PFSK-1 (cell line): ENCODE measurements around the gene KIF1B.

Experiments used
- FOXP2 ChIP-seq: optimal IDR thresholded peaks from 2 replicates; pipeline ENCODE3; 2011; ENCODE audit warnings: borderline replicate concordance, control low read depth, inconsistent platforms; ENCODE audit not compliant: insufficient read depth; ENCODE audit errors: extremely low read length, extremely low read depth
- POLR2AphosphoS5 ChIP-seq: IDR thresholded peaks from 2 replicates; pipeline ENCODE4 v1.6.1; 2012; ENCODE audit warnings: low read depth, mild to moderate bottlenecking, control low read depth, low read length, moderate library complexity
- SIN3A ChIP-seq: IDR thresholded peaks from 2 replicates; pipeline ENCODE4 v1.6.1; 2012; ENCODE audit warnings: mild to moderate bottlenecking, low read length, moderate library complexity, borderline replicate concordance; ENCODE audit not compliant: insufficient read depth
- TAF1 ChIP-seq: IDR thresholded peaks from 2 replicates; pipeline ENCODE4 v1.6.1; 2012; ENCODE audit warnings: low read length, control low read depth, borderline replicate concordance; ENCODE audit not compliant: insufficient read depth
- TF ChIP-seq, protein P1 (sequence below), 2 experiments: IDR thresholded peaks; 2 replicates each; pipeline versions ENCODE4 v1.6.1 to v1.8.0; 2011 to 2012; ENCODE audit warnings: low read depth in 2 of 2, low read length in 2 of 2, control low read depth in 1 of 2, inconsistent platforms in 1 of 2, mild to moderate bottlenecking in 1 of 2, moderate library complexity in 1 of 2; ENCODE audit not compliant: insufficient read depth in 1 of 2

KIF1B gene

GRCh38 chr1:10250663-10251062 is 40.3 kb downstream of the KIF1B start:
- TF ChIP-seq, protein P1, sequence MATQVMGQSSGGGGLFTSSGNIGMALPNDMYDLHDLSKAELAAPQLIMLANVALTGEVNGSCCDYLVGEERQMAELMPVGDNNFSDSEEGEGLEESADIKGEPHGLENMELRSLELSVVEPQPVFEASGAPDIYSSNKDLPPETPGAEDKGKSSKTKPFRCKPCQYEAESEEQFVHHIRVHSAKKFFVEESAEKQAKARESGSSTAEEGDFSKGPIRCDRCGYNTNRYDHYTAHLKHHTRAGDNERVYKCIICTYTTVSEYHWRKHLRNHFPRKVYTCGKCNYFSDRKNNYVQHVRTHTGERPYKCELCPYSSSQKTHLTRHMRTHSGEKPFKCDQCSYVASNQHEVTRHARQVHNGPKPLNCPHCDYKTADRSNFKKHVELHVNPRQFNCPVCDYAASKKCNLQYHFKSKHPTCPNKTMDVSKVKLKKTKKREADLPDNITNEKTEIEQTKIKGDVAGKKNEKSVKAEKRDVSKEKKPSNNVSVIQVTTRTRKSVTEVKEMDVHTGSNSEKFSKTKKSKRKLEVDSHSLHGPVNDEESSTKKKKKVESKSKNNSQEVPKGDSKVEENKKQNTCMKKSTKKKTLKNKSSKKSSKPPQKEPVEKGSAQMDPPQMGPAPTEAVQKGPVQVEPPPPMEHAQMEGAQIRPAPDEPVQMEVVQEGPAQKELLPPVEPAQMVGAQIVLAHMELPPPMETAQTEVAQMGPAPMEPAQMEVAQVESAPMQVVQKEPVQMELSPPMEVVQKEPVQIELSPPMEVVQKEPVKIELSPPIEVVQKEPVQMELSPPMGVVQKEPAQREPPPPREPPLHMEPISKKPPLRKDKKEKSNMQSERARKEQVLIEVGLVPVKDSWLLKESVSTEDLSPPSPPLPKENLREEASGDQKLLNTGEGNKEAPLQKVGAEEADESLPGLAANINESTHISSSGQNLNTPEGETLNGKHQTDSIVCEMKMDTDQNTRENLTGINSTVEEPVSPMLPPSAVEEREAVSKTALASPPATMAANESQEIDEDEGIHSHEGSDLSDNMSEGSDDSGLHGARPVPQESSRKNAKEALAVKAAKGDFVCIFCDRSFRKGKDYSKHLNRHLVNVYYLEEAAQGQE (IDR thresholded peaks at IDR 0.05; ENCODE audit: insufficient read depth in 1 of 2, low read depth in 2 of 2, low read length in 2 of 2), result no peak
- TF ChIP-seq TAF1, result no peak

GRCh38 chr1:10252508-10252907 is 42.1 kb downstream of the KIF1B start:
- TF ChIP-seq, protein P1 (IDR thresholded peaks at IDR 0.05; ENCODE audit: insufficient read depth in 1 of 2, low read depth in 2 of 2, low read length in 2 of 2), result no peak
- no peak for TF ChIP-seq TAF1
- no peak for TF ChIP-seq SIN3A
- no peak for TF ChIP-seq FOXP2
- no peak for TF ChIP-seq POLR2AphosphoS5

DNA sequence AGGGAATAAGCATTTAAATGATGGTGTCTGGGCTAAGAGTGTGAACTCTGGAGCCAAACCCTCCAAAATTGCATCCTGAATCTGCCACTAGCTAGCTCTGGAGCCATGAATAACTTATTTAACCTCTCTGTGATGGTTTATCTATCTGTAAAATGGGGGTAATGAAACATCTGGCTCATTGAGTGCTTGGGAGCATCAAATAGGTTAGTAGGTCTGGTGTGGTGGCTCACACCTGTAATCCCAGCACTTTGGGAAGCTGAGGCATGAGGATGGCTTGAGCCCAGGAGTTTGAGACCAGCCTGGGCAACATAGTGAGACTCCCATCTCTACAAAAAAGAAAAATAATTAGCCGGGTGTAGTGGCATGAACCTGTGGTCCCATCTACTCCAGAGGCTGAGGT is 42.8 kb downstream of the KIF1B start:
- no peak for TF ChIP-seq FOXP2
- TF ChIP-seq SIN3A, result no peak
- TF ChIP-seq, protein P1 (IDR thresholded peaks at IDR 0.05; ENCODE audit: insufficient read depth in 1 of 2, low read depth in 2 of 2, low read length in 2 of 2), result no peak
- no peak for TF ChIP-seq POLR2AphosphoS5
- no peak for TF ChIP-seq TAF1

- no peak for TF ChIP-seq SIN3A
- no peak for TF ChIP-seq TAF1
- TF ChIP-seq, protein P1 (IDR thresholded peaks at IDR 0.05; ENCODE audit: insufficient read depth in 1 of 2, low read depth in 2 of 2, low read length in 2 of 2), result no peak
- TF ChIP-seq POLR2AphosphoS5, result no peak
- TF ChIP-seq FOXP2, result no peak
These were observed 43.4 kb downstream of the KIF1B start for GRCh38 chr1:10253755-10254154.

DNA sequence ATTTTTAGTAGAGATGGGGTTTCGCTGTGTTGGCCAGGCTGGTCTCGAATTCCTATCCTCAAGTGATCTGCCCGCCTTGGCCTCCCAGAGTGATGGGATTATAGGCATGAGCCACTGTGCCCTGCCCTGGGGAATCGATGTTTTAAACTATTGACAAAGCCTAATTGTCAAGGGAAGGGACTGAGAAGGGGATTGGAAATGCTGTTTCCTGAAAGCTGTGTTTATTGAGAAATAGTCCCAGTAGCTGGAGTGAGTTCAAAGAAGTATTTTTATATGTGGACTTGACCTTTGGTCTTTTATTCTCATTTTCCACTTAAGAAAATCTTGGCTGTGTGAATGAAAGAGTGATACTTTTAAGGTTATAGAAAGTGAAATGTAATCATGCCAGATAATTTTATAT is 47.5 kb downstream of the KIF1B start:
- TF ChIP-seq, protein P1 (IDR thresholded peaks at IDR 0.05; ENCODE audit: insufficient read depth in 1 of 2, low read depth in 2 of 2, low read length in 2 of 2), result no peak
